GM18909 (cell line): ENCODE results near the gene SLC36A4.
"Not testable (repeated sequence)": the region's sequence is repeated elsewhere in the genome, so short reads cannot be mapped to it uniquely, and the experiment has no call there.

ENCODE experiments used
- ATAC-seq: cut with Tn5 transposase; IDR thresholded peaks from one replicate; pipeline ENCODE4 v1.9.1; 2021; ENCODE audit warnings: mild to moderate bottlenecking; ENCODE audit not compliant: unreplicated experiment, poor library complexity

Gene SLC36A4

DNA sequence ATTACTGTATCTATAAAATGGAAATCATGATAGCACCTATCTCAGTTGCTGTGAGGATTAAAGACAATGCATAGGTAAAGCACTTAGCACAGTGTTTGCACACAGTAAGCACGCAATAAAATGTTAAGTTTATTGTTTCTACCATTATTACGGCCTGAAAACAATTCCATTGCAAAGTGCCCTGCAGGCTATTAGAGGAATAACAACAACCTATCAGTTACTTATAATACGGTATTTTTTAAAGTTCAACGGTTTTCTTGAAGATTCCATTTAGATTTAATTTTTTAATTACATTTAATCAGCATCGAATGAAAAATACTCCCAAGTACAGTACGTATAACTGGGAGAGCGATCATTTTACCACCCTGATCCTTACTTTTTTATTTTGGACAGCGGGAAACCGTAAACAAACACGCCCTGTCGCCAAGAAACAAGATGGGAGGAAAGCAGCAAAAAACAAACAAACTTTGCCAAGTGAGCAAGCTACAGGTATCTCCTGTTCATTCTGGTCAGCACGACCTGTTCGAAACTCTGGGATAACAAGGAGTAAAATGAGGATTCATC is 893 bp downstream of the SLC36A4 start:
- ATAC-seq, result peak; percentile 25

DNA sequence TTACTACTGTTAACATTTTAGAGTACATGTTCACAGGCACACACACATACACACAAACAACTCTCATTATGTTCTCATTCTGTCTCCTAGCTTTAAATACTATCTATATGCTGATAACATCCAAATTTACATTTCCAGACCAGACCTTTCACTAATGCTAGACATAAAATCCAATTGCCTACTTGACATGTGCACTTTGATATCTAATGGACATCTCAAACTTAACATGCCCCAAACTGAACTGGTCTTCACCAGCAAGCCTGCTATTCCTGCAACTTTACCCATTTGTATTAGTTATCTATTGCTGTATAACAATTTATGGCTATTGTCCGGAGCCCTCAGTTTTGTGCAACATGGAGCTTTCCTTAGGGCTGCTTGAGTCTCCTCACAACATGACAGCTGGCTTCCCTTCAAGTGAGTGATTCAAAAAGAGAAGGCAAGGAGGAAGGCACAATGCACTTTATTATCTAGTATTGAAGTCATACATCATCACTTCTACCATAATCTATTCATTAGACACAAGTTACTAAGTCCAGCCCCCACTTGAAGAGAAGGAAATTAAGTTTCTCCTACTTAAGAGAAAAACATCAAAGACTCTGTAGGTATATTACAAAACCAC is 3.0 kb downstream of the SLC36A4 start:
- no peak for ATAC-seq

- ATAC-seq, result no peak
Observed at GRCh38 chr11:93193731-93194130, 4.1 kb downstream of the SLC36A4 start.

- no peak for ATAC-seq
Observed at GRCh38 chr11:93192163-93192562, 5.6 kb downstream of the SLC36A4 start.

- no peak for ATAC-seq
Observed at GRCh38 chr11:93189462-93189861, 8.3 kb downstream of the SLC36A4 start.

GRCh38 chr11:93188726-93189125 is 9.1 kb downstream of the SLC36A4 start:
- ATAC-seq, result no peak

GRCh38 chr11:93187290-93187689 is 10.5 kb downstream of the SLC36A4 start:
- no peak for ATAC-seq

- ATAC-seq, result not testable (repeated sequence)
Observed at GRCh38 chr11:93177891-93178290, 19.9 kb downstream of the SLC36A4 start.

DNA sequence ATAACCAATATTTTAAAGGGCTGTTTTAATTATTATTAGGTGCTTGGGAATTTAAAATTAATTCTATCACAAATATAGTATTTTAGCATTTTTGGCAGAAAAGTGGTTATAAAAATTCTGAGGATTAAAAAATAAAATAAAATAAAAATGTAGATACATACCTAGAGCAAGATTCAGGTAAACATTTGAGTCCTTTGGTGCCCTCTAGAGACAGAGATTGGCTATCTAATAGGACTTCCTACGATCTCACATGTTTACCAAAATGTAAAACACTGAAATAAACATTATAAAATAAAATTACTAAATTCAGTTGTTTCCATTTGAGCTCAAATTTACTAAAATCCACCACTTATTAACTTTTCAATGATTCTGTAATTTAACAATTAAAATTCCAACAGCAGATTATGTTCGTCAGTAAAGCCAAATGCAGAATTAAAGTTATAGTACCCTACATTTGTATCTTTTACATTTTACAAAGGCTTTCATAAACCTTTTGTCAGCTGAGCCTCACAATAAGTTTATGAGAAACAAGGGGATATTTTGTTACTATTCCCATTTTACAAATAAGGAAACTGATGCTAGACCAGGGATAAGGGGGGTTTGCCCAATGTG is 27.7 kb downstream of the SLC36A4 start:
- no peak for ATAC-seq

- ATAC-seq, result no peak
Observed at GRCh38 chr11:93169143-93169542, 28.6 kb downstream of the SLC36A4 start.

GRCh38 chr11:93166862-93167261 is 30.9 kb downstream of the SLC36A4 start:
- peak; percentile 73 for ATAC-seq

DNA sequence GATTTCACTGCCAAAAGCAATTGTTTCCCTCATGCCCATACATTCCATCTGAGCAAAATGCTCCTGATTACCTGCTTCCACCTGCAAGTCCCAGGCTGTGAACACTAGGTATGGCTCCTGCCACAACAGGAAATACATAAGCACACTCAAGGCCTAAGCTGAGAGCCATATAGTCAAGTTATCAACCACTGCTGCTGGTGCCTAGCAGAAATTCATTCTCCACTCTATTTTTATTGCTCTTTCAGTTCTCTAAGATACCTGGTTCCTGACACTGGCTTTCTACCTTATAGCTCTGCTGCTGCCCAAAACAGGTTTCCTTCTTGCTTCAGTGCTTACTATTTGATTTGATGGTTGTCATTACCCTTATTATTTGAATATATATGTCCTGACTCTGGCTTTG is 31.6 kb downstream of the SLC36A4 start:
- ATAC-seq, result peak; percentile 50

GRCh38 chr11:93160808-93161207 is 37.0 kb downstream of the SLC36A4 start:
- ATAC-seq, result no peak

- no peak for ATAC-seq
Observed at GRCh38 chr11:93160156-93160555, 37.6 kb downstream of the SLC36A4 start.

DNA sequence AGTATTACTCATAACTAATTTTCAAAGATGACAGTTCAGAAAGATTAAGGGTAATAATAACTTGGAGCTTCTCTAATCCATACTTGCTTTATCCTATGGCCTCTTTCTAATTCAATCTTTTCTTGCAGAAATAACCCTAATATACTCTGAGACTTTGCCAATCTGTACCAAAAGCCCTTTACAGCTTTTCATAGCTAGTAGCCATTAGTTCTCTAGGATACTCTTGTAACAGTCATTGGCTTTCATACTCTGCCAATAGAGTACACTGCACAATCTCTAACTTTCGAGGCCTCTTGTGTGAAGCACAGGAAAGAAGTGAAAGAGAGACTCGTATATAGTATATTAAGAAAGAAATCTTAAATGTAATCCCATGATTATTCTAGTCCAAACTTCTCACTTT is 38.1 kb downstream of the SLC36A4 start:
- no peak for ATAC-seq

- ATAC-seq, result no peak
Observed at GRCh38 chr11:93155738-93156137, 42.1 kb downstream of the SLC36A4 start.

GRCh38 chr11:93145390-93145915 is 52.3 kb downstream of the SLC36A4 start:
- no peak for ATAC-seq

GRCh38 chr11:93143800-93144199 is 54.0 kb downstream of the SLC36A4 start:
- no peak for ATAC-seq

DNA sequence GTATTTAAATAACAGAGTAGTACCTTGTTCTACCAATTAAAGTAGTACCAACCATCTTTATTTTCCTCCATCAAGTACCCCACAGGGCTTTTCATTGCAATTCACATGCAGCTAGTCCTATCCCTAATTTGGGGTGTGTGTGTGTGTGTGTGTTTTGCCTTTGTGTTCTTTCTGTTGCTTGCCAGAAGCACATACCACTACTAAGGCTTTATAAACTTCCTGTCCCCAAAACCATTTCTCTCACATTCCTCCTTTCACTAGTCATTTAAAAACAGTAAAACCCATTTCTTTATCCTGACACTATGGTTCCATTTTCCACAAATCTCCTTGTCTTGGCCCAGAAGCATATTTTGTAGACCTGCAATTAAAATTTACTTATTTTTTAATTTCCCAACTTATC is 54.6 kb downstream of the SLC36A4 start:
- ATAC-seq, result no peak

DNA sequence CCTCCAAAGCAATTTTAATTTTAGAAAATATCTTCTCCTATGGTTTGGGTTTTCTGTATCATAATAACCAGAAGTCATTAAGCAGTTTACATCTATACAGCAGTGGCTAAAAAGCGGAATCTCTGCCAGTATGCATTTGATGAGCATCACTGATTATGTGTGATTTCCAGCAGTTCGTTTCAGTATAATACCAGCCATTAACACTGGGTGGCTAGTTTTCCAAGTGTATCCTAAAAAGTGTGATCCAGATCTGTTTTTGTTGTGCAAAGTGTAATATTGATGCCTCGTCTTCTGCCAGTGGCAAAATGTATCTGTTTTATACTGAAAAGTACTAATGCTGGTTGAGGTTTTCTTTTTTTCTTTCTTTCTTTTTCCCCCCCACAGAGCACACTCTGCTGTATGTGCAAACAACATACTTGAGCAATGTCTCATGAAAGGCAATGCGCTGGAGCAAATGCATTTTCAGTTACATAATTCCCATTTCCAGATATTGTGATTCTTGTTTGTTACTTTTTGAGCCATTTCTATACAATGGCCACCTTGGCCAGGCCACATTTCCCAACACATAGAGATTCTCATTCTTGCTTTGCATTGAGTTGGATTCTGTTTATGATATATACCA is 64.2 kb downstream of the SLC36A4 start:
- no peak for ATAC-seq

DNA sequence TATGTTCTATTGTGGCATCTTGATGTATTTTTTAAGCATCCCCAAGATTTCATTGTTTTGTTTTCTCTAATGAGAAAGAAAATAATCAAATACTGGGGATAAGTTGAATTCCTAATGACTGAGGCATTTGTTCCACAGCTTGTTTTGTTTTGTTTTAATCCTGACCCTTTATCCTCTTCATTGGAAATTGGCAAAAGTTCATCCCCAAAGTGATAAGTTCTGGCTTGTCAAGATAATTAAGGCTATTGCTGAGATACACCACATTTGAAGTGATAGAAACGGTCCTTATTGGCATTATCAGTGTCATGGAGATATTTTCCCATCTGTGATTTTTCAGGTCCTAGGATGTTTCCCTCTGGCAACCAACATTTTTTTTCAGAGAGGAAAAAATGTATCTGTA is 65.0 kb downstream of the SLC36A4 start:
- no peak for ATAC-seq
